Lower leg skin (tissue), 4 donors: Measurements from ENCODE around the gene PTPN18. TPM values are rescaled to one million over a fixed set of nuclear protein-coding genes. Genes with fewer than 3 reads are reported as not detected.

Experiments
- DNase-seq, 2 donors: peaks; one replicate each; pipeline ENCODE4 v3.0.0-alpha.2; 2019; ENCODE audit warnings: low spot score in 2 of 2
- H3K4me3 ChIP-seq: fragments of 200-600 bp; sonication (generic); 2 replicates; pipeline ENCODE4 v1.5.1; 2017; ENCODE audit warnings: mild to moderate bottlenecking, low read depth; ENCODE audit not compliant: poor library complexity, severe bottlenecking
- CTCF ChIP-seq, 3 donors: fragments of 450-650 bp; IDR thresholded peaks; one replicate each; pipeline ENCODE4 v1.5.1; 2016; ENCODE audit warnings: antibody characterized with exemption in 3 of 3, mild to moderate bottlenecking in 3 of 3, moderate library complexity in 2 of 3
- POLR2A ChIP-seq, 2 donors: fragments of 450-650 bp; IDR thresholded peaks; one replicate each; pipeline ENCODE4 v1.6.1; 2016 to 2017; ENCODE audit warnings: antibody characterized with exemption in 2 of 2, mild to moderate bottlenecking in 1 of 2, moderate library complexity in 1 of 2
- WGBS, 2 donors: methylation state at CpG; one replicate each; pipeline ENCODE4 v1.1.5; 2018; 5-methylcytosine and 5-hydroxymethylcytosine counted together
- intact Hi-C: fragments of 100-400 bp; cut with DNase I; formaldehyde crosslinking; loops from one replicate; pipeline ENCODE4 v1.15.0; 2023; ENCODE audit warnings: low total_unique reads
- total RNA-seq, 4 donors: library from RNA; depleted of rRNA; stranded (reverse); fragments of >200 nt; gene quantifications; one replicate each; pipeline ENCODE4 v1.1.0, GENCODE V29; 2016

The PTPN18 gene
- total RNA-seq, 4 donors from 2014 or later = 18.7 to 31.1 (median 25.4) TPM

GRCh38 chr2:130342020-130342532, 13.8 kb upstream of the PTPN18 start:
- WGBS, 2 donors = 0% methylated on average over 17 to 24 of the region's 24 CpGs
- DNase-seq = peak; percentile 86 to 96
- intact Hi-C loops = loop anchor here (10.0 kb wide), 2 partner anchors 157 to 733 kb away; partner anchors contain the start of genes MZT2B and SMPD4
- TF ChIP-seq CTCF (IDR thresholded peaks at IDR 0.05) (no peak), POLR2A (IDR thresholded peaks at IDR 0.05) (no peak)
- peak overlapping the region; percentile 50 for H3K4me3 ChIP-seq

GRCh38 chr2:130342533-130343275, 13.2 kb upstream of the PTPN18 start, which contains the start of gene IMP4:
Gene IMP4 (plus strand): TSS chr2:130342897. CDS start chr2:130342933, 36 bp downstream.
- intact Hi-C loops = loop anchor here (10.0 kb wide), 2 partner anchors 158 to 732 kb away; partner anchors contain the start of genes MZT2B and SMPD4
- peak; percentile 99 for DNase-seq
- TF ChIP-seq POLR2A (IDR thresholded peaks at IDR 0.05) = no peak
- peak in 1 of 3 donors; percentile 16 for TF ChIP-seq CTCF (IDR thresholded peaks at IDR 0.05)
- 0% methylated on average over 34 to 53 of the region's 60 CpGs for WGBS, 2 donors
- H3K4me3 ChIP-seq = peak within 1 kb of the TSS; percentile 78

- intact Hi-C loops = loop anchor here (10.0 kb wide), 2 partner anchors 160 to 730 kb away; partner anchors contain the start of genes MZT2B and SMPD4
- 95 to 98% methylated on average over 4 of the region's 4 CpGs for WGBS, 2 donors
Observed at GRCh38 chr2:130344578-130344977, 11.3 kb upstream of the PTPN18 start.

GRCh38 chr2:130345091-130345490, 10.8 kb upstream of the PTPN18 start:
- no peak for DNase-seq
- 94 to 97% methylated on average over 13 of the region's 13 CpGs for WGBS, 2 donors
- intact Hi-C loops = loop anchor here (10.0 kb wide), 2 partner anchors 160 to 730 kb away; partner anchors contain the start of genes MZT2B and SMPD4
- TF ChIP-seq POLR2A (IDR thresholded peaks at IDR 0.05) (no peak), CTCF (IDR thresholded peaks at IDR 0.05) (no peak)
- no peak overlapping the region for H3K4me3 ChIP-seq

More at GRCh38 chr2:130344578-130344977, 11.3 kb upstream of the PTPN18 start:
- H3K4me3 ChIP-seq = no peak overlapping the region
- DNase-seq = no peak
- TF ChIP-seq POLR2A (IDR thresholded peaks at IDR 0.05) (no peak), CTCF (IDR thresholded peaks at IDR 0.05) (no peak)

DNA sequence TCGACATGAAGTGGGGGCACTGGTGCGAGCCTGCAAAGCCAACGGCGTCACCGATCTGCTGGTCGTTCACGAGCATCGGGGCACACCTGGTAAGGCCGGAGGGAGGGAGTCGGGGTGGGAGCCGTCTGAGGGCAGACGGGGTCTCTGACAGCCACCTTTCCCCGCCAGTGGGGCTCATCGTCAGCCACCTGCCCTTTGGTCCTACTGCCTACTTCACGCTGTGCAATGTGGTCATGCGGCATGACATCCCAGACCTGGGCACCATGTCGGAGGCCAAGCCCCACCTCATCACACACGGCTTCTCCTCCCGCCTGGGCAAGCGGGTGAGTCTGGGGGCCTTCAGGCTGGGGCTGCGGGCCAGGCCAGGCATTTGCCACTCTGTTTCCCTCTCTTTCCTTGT, 10.2 kb upstream of the PTPN18 start:
- no peak for DNase-seq
- no peak for TF ChIP-seq CTCF (IDR thresholded peaks at IDR 0.05)
- no peak for TF ChIP-seq POLR2A (IDR thresholded peaks at IDR 0.05)
- intact Hi-C loops = loop anchor here (10.0 kb wide), 2 partner anchors 161 to 729 kb away; partner anchors contain the start of genes MZT2B and SMPD4
- WGBS, 2 donors = 97 to 98% methylated on average over 21 of the region's 21 CpGs
- no peak overlapping the region for H3K4me3 ChIP-seq
